Activated CD4-positive, alpha-beta T cell treated with anti-CD3 and anti-CD28 coated beads for 4 hours (primary cell): ENCODE results near the gene NTM.

Source experiments
- DNase-seq, 2 donors: peaks; one replicate each; pipeline ENCODE4 v3.0.0-alpha.2; 2020

The NTM gene

GRCh38 chr11:132033051-132033450, 662.6 kb downstream of the NTM start:
- no peak for DNase-seq

DNA sequence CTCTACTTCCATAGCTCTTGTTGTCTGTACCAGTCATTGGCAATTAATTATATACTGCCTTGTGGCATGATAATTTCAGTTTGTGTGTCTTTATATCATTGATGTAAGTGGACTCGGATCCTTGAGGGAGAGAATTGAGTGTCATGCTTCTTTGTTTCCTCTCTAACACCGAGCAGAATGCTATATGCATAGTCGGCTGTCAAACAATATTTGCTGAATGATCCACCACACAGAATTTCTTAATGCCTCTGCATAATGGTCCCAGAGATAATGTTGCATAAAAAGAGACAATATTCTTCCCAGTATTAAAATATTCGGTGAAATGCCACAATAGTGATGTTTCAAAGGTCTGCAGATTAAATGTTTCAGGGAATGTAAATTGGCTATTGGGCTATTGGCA, 664.8 kb downstream of the NTM start:
- no peak for DNase-seq

DNA sequence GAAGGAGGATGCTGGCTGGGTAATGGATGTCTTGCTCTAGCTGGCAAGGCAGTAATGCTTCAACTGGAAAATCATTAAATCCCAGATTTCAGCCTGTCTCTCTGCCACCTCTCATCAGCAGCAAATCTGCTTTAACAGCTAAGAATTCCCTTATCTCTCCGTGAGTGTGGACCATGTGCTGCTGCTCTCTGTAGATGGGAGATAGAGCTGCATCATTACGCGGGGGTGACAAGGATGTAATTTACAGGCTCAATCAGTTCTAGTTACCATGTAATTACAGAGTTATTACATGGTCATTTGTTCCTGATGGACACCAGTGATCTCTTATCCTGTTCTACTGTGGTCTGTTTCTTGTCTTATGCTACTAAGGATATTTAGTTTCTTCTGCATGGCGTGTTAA, 665.4 kb downstream of the NTM start:
- no peak for DNase-seq

- no peak for DNase-seq
These were observed 665.8 kb downstream of the NTM start for GRCh38 chr11:132036220-132036619.

DNA sequence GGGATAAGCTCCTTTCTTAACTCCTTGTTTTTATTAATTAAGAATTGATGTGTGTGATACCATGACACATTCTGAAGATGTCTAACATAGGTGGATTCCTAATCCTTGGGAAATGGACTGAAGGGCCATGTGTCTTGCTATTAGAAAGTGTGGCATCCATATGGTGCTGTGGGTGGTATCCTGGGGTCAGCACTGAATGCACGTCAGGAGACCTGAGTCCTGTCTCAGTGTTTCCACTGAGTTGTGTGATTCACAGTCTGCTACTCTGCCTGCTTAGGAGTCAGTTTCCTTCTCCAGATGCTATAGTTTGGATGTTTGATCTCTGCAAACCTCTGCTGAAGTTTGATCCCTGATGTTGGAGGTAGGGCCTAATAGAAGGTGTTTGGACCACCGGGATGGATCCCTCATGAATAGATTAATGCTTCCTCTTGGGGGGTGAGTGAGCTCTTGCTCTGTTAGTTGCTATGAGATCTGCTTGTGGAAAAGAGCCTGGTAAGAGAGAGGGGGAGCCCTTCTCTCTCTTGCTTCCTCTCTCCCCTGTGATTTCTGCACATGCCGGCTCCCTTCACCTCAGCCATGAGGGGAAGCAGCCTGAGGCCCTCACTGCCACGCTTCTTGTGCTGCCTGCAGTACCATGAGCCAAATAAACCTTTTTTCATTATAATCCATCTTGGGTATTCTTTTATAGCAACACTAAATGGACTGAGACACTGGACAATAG, 666.5 kb downstream of the NTM start:
- DNase-seq, result no peak

GRCh38 chr11:132037467-132037862, 667.0 kb downstream of the NTM start:
- no peak for DNase-seq

DNA sequence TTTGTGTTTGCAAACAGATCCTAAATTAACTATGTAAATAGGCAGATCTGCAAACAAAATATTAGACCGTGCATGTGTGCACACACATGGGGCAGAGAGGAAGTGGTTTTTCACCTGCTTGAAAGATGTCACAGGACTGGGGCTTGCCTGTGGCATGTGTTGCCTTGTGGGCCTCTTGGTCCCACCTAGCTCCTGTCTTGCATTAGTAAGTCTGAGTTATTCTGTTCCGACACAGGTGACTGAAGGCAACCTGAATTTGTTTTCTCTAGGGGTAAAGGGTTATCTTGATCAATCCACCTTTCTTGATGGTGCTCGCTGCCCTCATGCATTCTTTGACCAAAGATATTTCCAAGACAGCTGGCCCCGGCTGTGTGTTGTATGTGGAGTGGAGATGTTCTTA, 667.5 kb downstream of the NTM start:
- no peak for DNase-seq

- DNase-seq, result no peak
These were observed 669.1 kb downstream of the NTM start for GRCh38 chr11:132039521-132039920.

GRCh38 chr11:132042296-132042695, 671.9 kb downstream of the NTM start:
- DNase-seq, result no peak

DNA sequence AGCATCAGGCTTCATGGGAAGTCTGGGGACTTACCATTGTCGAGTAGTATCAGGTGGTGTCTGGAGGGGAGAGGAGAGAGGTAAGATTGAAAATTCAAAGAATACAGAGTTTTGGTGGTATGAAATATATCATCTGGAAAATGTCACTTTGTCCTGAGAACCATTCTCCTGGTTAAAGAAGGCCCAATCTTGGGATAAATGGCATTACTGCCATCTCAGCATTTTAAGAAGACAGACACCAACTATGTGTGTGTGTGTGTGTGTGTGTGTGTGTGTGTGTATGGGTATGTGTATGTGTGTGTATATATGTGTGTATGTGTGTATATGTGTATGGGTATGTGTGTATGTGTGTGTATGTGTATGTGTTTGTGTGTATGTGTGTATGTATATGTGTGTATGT, 673.3 kb downstream of the NTM start:
- DNase-seq, result no peak

DNA sequence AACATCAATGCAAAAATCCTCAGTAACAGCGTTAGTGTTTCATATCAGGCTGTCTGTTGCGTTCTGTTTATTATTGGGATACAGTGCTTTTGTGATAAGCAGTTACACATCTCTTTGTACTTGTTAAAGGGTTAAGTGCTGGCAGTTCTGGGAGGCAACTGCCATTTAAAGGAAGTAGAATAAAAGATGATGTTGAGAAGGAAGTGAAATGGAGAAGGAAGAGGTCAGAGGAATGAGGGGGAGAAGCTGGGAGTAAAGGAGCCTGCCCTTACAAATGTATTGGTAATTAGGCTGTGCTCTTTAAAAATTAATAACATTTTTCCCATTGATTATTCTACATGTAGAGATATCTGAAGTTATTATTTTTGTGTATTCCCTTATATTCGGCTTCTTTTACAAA, 674.7 kb downstream of the NTM start:
- no peak for DNase-seq

DNA sequence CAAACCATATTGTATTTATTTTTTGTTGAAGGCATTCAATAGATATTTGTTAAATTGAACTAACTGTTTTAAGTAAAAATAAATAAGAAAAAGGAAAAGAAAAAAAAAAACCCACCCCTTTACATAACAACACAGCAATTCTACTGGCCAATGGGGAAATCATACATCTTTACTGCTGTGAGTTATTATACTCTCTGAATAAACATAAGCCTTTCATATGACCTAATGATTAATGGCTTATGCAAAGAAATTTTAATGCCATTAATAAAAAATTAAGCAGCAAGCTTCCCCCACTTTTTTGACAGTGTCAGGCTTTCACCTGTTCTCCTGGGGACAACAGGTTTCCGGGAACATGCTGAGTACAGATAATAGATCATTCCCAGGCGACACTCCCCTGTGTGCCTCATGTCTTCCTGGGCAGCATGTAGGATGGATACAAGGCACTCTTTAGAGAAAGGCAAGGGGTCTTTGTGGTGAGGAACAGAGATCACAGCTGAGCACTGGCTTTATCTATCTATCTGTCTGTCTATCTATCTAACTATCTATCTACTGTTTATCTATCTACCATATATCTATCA, 676.0 kb downstream of the NTM start:
- DNase-seq, result no peak

- no peak for DNase-seq
These were observed 676.8 kb downstream of the NTM start for GRCh38 chr11:132047167-132047566.

GRCh38 chr11:132048040-132048439, 677.6 kb downstream of the NTM start:
- DNase-seq, result no peak

- DNase-seq, result no peak
These were observed 678.8 kb downstream of the NTM start for GRCh38 chr11:132049205-132049604.

GRCh38 chr11:132050049-132050448, 679.6 kb downstream of the NTM start:
- no peak for DNase-seq

- DNase-seq, result no peak
These were observed 680.3 kb downstream of the NTM start for GRCh38 chr11:132050577-132051165.

GRCh38 chr11:132051704-132052103, 681.3 kb downstream of the NTM start:
- no peak for DNase-seq

DNA sequence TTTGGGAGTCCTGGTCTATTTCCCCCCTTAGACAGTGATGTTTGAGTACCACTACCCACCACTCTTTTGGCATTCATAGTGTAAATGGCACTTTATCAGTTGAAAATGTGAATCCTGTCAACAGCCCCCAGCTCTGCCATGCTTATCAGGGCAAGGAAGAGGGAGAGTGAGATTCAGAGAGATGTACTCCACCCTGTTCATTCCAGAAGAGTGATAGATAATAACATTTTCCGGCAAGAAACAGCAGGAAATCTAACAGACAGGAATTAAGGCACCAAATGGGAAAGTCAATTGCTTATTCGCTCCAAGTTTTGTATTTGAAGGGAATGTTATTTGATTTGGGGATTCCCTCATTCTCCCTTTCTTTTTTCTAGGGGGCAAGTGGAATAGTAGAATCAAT, 681.9 kb downstream of the NTM start:
- no peak for DNase-seq

DNA sequence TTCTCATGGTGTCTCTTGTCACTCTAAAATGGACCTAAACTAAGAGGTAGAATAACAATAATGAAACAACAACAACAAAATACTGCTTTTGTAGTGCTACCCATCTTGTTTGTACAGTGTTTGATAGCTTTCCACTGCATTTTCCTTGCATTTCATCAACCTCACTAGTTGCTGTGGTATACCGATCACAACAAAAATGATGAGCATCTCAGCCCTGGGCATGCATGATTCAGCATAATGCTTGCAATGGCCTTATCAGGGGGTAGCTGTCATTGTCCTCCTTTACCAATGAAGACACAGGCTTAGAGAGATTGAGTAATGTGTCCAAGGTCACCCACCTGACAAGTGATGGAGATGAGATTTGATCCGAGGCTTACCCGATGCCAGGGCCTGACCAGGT, 682.5 kb downstream of the NTM start:
- no peak for DNase-seq

- no peak for DNase-seq
These were observed 684.4 kb downstream of the NTM start for GRCh38 chr11:132054822-132055221.

- no peak for DNase-seq
These were observed 684.9 kb downstream of the NTM start for GRCh38 chr11:132055296-132055695.

- DNase-seq, result no peak
These were observed 686.3 kb downstream of the NTM start for GRCh38 chr11:132056689-132057088.

DNA sequence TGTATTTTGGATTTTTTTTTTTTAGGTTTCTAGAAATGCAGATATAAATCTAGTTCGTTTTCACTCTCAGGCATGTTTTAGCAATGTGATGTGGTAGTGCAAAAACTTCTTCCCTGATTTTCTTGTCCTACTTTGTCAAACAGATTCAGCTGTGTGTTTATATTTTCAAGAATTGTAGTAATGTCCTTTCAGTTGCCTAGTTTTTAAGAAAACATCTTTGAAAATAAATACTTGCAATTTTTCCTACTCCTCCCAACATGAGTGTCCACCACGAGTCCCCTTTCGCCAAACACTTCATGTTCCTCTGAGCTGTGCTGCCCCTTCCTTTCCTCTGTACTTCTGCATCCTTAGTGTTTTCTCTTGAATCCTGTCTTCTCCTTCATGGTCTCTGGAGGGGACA, 686.9 kb downstream of the NTM start:
- no peak for DNase-seq
